HEK293 (cell line): Measurements from ENCODE around the gene MARK3.

Experiments
- ELK4 ChIP-seq: IDR thresholded peaks from 2 replicates; pipeline ENCODE4 v1.6.1; 2011; ENCODE audit warnings: mild to moderate bottlenecking, low read depth, low read length, borderline replicate concordance
- OVOL3 ChIP-seq: fragments of 450-650 bp; formaldehyde crosslinking; IDR thresholded peaks from 2 replicates; pipeline ENCODE4 v1.5.1; 2016; ENCODE audit warnings: missing biosample characterization, missing genetic modification characterization
- TCF7L2 ChIP-seq: IDR thresholded peaks from 2 replicates; pipeline ENCODE4 v1.6.1; 2011; ENCODE audit warnings: low read depth, mild to moderate bottlenecking, inconsistent platforms, low read length, moderate library complexity, borderline replicate concordance
- ZBTB1 ChIP-seq: fragments of 450-650 bp; formaldehyde crosslinking; IDR thresholded peaks from 2 replicates; pipeline ENCODE4 v1.5.1; 2016; ENCODE audit warnings: missing biosample characterization, missing genetic modification characterization
- ZBTB26 ChIP-seq: fragments of 450-650 bp; formaldehyde crosslinking; optimal IDR thresholded peaks from 2 replicates; pipeline ENCODE3; 2016; ENCODE audit warnings: missing biosample characterization, mild to moderate bottlenecking, missing genetic modification characterization
- ZFP41 ChIP-seq: fragments of 450-650 bp; formaldehyde crosslinking; IDR thresholded peaks from 2 replicates; pipeline ENCODE4 v1.5.1; 2016; ENCODE audit warnings: missing biosample characterization, missing genetic modification characterization, borderline replicate concordance
- ZNF157 ChIP-seq: fragments of 450-650 bp; formaldehyde crosslinking; IDR thresholded peaks from 2 replicates; pipeline ENCODE4 v1.5.1; 2016; ENCODE audit warnings: missing biosample characterization, missing genetic modification characterization
- ZNF433 ChIP-seq: fragments of 450-650 bp; formaldehyde crosslinking; IDR thresholded peaks from 2 replicates; pipeline ENCODE4 v1.5.1; 2016; ENCODE audit warnings: missing biosample characterization, missing genetic modification characterization, low read depth
- ZNF704 ChIP-seq: fragments of 450-650 bp; formaldehyde crosslinking; IDR thresholded peaks from 2 replicates; pipeline ENCODE4 v1.5.1; 2016; ENCODE audit warnings: missing biosample characterization, missing genetic modification characterization
- ZNF792 ChIP-seq: fragments of 450-650 bp; formaldehyde crosslinking; IDR thresholded peaks from 2 replicates; pipeline ENCODE4 v1.5.1; 2016; ENCODE audit warnings: missing biosample characterization, missing genetic modification characterization
- ZSCAN16 ChIP-seq: fragments of 450-650 bp; formaldehyde crosslinking; IDR thresholded peaks from 2 replicates; pipeline ENCODE4 v1.5.1; 2016; ENCODE audit warnings: missing biosample characterization, missing genetic modification characterization
- TF ChIP-seq, protein P1 (sequence below): fragments of 450-650 bp; formaldehyde crosslinking; IDR thresholded peaks from 2 replicates; pipeline ENCODE4 v1.5.1; 2016; ENCODE audit warnings: missing biosample characterization, missing genetic modification characterization

DNA sequence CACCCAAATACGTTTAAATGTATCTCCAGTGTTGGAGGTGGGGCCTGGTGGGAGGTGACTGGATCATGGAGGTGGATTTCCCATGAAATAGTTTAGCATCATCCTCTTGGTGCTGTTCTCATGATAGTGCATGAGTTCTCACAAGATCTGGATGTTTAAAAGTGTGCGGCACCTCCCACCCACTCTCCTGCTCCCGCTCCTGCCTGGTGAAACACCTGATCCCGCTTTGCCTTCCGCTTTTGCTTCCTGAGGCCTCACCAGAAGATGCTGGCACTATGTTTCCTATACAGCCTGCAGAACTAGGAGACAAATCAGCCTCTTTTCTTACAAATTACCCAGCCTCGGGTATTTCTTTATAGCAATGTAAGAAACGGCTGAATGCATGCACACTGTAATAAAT, 31.1 kb upstream of the MARK3 start:
- TF ChIP-seq ZNF704 (no peak), ZNF792 (no peak), ZSCAN16 (tag by site-specific recombination) (no peak), ELK4 (no peak), ZNF433 (tag by site-specific recombination) (no peak), ZFP41 (tag by site-specific recombination) (no peak), ZBTB26 (tag by site-specific recombination) (no peak), ZNF157 (tag by site-specific recombination) (no peak), OVOL3 (tag by site-specific recombination) (no peak), ZBTB1 (tag by site-specific recombination) (no peak), TCF7L2 (no peak)
- TF ChIP-seq, protein P1, sequence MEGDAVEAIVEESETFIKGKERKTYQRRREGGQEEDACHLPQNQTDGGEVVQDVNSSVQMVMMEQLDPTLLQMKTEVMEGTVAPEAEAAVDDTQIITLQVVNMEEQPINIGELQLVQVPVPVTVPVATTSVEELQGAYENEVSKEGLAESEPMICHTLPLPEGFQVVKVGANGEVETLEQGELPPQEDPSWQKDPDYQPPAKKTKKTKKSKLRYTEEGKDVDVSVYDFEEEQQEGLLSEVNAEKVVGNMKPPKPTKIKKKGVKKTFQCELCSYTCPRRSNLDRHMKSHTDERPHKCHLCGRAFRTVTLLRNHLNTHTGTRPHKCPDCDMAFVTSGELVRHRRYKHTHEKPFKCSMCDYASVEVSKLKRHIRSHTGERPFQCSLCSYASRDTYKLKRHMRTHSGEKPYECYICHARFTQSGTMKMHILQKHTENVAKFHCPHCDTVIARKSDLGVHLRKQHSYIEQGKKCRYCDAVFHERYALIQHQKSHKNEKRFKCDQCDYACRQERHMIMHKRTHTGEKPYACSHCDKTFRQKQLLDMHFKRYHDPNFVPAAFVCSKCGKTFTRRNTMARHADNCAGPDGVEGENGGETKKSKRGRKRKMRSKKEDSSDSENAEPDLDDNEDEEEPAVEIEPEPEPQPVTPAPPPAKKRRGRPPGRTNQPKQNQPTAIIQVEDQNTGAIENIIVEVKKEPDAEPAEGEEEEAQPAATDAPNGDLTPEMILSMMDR, result no peak
